Hippocampal formation (tissue), 2 donors: ENCODE measurements around the gene OR51B5.
"Not testable (repeated sequence)": the region's sequence is repeated elsewhere in the genome, so short reads cannot be mapped to it uniquely, and the experiment has no call there.

Experiments
- DNase-seq, 2 donors: peaks; one replicate each; lab custom pipeline; 2025; lab: John Stamatoyannopoulos, UW

The OR51B5 gene

GRCh38 chr11:5335170-5335569 lies 8.2 kb downstream of the OR51B5 start:
- no peak for DNase-seq

- no peak for DNase-seq
Measured at GRCh38 chr11:5324197-5324596, 19.1 kb downstream of the OR51B5 start, which contains the start of gene OR51B2. TSS of gene OR51B2 (minus strand) at chr11:5324297. CDS start at chr11:5324297, 0 bp downstream.

- no peak for DNase-seq
Measured at GRCh38 chr11:5317292-5317691, 26.0 kb downstream of the OR51B5 start.

GRCh38 chr11:5313326-5314023 lies 29.8 kb downstream of the OR51B5 start:
- DNase-seq, result not testable (repeated sequence)

- DNase-seq, result no peak
Measured at GRCh38 chr11:5310423-5310822, 32.9 kb downstream of the OR51B5 start.

- DNase-seq, result no peak
Measured at GRCh38 chr11:5307256-5308019, 35.9 kb downstream of the OR51B5 start.

- no peak for DNase-seq
Measured at GRCh38 chr11:5304046-5304445, 39.3 kb downstream of the OR51B5 start.

- no peak for DNase-seq
Measured at GRCh38 chr11:5303626-5304025, 39.7 kb downstream of the OR51B5 start.

- DNase-seq, result no peak
Measured at GRCh38 chr11:5301846-5302245, 41.5 kb downstream of the OR51B5 start, which contains the start of gene OR51B4. TSS of gene OR51B4 (minus strand) at chr11:5301946. CDS start at chr11:5301946, 0 bp downstream.

GRCh38 chr11:5300251-5300650 lies 43.1 kb downstream of the OR51B5 start:
- no peak for DNase-seq

GRCh38 chr11:5298451-5298850 lies 44.9 kb downstream of the OR51B5 start:
- DNase-seq, result no peak

- DNase-seq, result no peak
Measured at GRCh38 chr11:5297721-5298323, 45.5 kb downstream of the OR51B5 start.

- not testable (repeated sequence) for DNase-seq
Measured at GRCh38 chr11:5294342-5294995, 48.9 kb downstream of the OR51B5 start.

GRCh38 chr11:5293028-5293427 lies 50.3 kb downstream of the OR51B5 start:
- DNase-seq, result no peak
